ENCODE measurements around the gene SERP2. TPM values are rescaled to one million over a fixed set of nuclear protein-coding genes. Genes with fewer than 3 reads are reported as not detected.
A peak's percentile ranks its signal among the peaks of the same experiment; 100 is the strongest.

Gene SERP2
- total RNA-seq, 1 donor from 2014 or later: 1.8 TPM

DNA sequence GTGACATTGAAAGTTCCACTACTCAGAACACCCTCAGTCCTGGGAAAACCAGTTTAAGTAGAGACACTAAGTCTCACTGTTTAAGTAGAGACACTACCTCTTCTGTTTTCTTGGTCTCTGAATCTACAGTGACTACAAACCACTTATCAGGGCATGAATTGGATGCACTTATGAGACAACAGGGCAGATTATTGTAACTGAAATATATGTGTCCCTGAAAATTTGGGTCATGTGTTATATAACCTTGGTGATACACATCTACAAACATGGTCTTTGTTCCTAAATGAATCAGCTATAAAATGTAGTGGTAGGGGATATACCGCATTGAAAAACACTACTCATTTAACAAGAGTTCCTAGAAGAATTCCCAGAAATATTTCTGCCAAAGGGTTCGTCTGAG lies 55.7 kb downstream of the SERP2 start:
- Mint-ChIP-seq H3K9me3 (ENCODE audit: unreplicated experiment) (no peaks in the 10 kb centered on the region), H3K27me3 (ENCODE audit: unreplicated experiment) (peaks cover 2% of the 10 kb centered on the region), H3K4me1 (ENCODE audit: unreplicated experiment) (peaks cover 14% of the 10 kb centered on the region), H3K36me3 (ENCODE audit: low read depth, unreplicated experiment) (no peaks in the 10 kb centered on the region), H3K27ac (ENCODE audit: unreplicated experiment) (no peak overlapping the region), H3K4me3 (ENCODE audit: unreplicated experiment) (no peak overlapping the region)
- no peak for DNase-seq (ENCODE audit: low spot score)
- TF ChIP-seq CTCF (IDR thresholded peaks at IDR 0.05; ENCODE audit: unreplicated experiment): no peak

DNA sequence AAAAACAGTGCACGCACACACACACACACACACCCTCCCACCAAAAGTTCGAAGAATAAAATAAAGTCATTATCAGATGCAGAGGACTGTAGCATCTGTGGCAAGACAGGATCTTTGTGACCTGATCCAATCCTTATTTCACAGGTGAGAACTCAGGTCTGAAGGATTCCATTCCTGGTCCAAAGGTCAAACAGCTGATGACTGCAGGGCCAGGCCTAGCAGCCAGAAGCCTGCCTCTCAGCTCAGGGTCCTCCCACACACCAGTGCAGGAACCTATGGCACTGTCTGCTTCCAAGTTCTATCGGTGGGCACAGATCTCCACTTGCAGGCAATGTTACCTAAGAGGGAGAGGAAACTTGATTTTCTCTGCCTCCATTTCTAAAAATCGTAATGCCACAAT lies 57.5 kb downstream of the SERP2 start:
- H3K27ac Mint-ChIP-seq (ENCODE audit: unreplicated experiment): no peak overlapping the region
- no peak for DNase-seq (ENCODE audit: low spot score)

GRCh38 chr13:44432650-44433049 lies 59.0 kb downstream of the SERP2 start:
- Mint-ChIP-seq H3K36me3 (ENCODE audit: low read depth, unreplicated experiment) (peaks cover 5% of the 10 kb centered on the region), H3K4me3 (ENCODE audit: unreplicated experiment) (no peak overlapping the region), H3K9me3 (ENCODE audit: unreplicated experiment) (no peaks in the 10 kb centered on the region), H3K4me1 (ENCODE audit: unreplicated experiment) (peaks cover 10% of the 10 kb centered on the region), H3K27ac (ENCODE audit: unreplicated experiment) (no peak overlapping the region), H3K27me3 (ENCODE audit: unreplicated experiment) (peaks cover 6% of the 10 kb centered on the region)
- TF ChIP-seq CTCF (IDR thresholded peaks at IDR 0.05; ENCODE audit: unreplicated experiment): no peak
- DNase-seq (ENCODE audit: low spot score): no peak

More for the DNA sequence above, 57.5 kb downstream of the SERP2 start:
- Mint-ChIP-seq H3K4me3 (ENCODE audit: unreplicated experiment) (no peak overlapping the region), H3K9me3 (ENCODE audit: unreplicated experiment) (no peaks in the 10 kb centered on the region), H3K4me1 (ENCODE audit: unreplicated experiment) (peaks cover 10% of the 10 kb centered on the region), H3K27me3 (ENCODE audit: unreplicated experiment) (peaks cover 6% of the 10 kb centered on the region), H3K36me3 (ENCODE audit: low read depth, unreplicated experiment) (peaks cover 5% of the 10 kb centered on the region)
- no peak for TF ChIP-seq CTCF (IDR thresholded peaks at IDR 0.05; ENCODE audit: unreplicated experiment)

DNA sequence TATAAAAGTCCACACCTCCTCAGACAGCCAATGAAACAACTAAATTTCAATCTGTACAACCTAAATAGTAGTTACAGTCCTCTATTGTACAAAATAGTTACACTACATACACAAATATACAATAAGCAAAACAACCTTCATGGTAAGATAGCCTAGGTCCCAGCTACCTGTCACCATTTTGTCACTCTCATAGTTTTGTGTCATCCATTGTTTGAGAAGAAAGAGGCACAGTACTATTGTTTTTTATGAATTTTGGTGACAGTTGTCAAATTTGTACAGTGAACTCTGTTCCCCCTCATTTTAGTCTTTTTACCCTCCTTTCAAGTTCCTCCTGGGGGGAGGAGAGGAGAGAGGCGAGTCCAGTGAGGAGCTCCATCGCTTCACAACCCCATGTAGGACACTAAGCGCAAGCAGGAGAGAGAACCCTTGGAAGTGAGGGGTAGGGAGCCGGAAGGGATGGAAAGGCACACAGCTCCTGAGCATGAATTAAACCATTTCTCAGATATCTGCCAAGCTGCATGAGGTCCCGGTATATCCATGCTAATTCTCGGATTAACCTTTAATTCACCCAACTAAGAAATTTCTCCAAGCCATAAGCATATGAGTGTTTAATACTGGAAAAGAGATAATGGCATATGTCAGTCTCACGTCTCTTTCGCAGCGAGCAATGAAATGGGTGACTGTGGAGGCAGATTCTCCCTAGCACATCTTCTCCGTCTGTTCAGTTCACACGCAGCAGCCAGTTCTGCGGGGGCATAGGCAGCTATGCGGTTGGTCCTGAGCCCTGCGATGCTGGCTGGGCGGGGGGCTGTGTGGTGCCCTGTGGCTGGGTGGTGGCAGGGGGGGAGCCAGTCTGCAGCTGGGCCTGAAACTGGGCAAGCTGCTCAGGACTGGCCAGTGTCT lies 60.5 kb downstream of the SERP2 start:
- peaks cover 10% of the 10 kb centered on the region for H3K4me1 Mint-ChIP-seq (ENCODE audit: unreplicated experiment)
- H3K36me3 Mint-ChIP-seq (ENCODE audit: low read depth, unreplicated experiment): peaks cover 5% of the 10 kb centered on the region
- no peaks in the 10 kb centered on the region for H3K9me3 Mint-ChIP-seq (ENCODE audit: unreplicated experiment)
- TF ChIP-seq CTCF (IDR thresholded peaks at IDR 0.05; ENCODE audit: unreplicated experiment): no peak
- peak overlapping the region; percentile 67 for H3K27ac Mint-ChIP-seq (ENCODE audit: unreplicated experiment)
- peaks cover 6% of the 10 kb centered on the region for H3K27me3 Mint-ChIP-seq (ENCODE audit: unreplicated experiment)
- DNase-seq (ENCODE audit: low spot score): no peak
- peak overlapping the region; percentile 53 for H3K4me3 Mint-ChIP-seq (ENCODE audit: unreplicated experiment)

DNA sequence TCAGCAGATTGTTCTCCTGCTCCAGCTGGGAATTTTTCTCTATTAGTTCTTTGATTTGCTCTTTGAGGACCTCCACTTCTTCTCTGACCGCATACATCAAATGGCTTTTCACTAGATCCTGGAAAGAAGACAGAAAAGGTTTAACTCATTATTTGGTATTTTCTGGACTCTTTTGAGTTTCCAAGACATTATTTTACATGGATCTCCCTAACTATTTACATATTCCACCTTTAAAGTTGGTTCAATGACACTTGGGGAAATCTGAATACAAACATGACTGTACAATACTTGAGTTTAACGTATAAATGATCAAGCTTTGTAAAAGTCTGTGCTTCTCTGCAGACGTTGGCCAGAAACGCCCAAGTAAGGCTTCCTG lies 61.1 kb downstream of the SERP2 start:
- peaks cover 6% of the 10 kb centered on the region for H3K27me3 Mint-ChIP-seq (ENCODE audit: unreplicated experiment)
- H3K4me1 Mint-ChIP-seq (ENCODE audit: unreplicated experiment): peaks cover 17% of the 10 kb centered on the region
- peak overlapping the region; percentile 53 for H3K4me3 Mint-ChIP-seq (ENCODE audit: unreplicated experiment)
- H3K36me3 Mint-ChIP-seq (ENCODE audit: low read depth, unreplicated experiment): peaks cover 5% of the 10 kb centered on the region
- no peak for DNase-seq (ENCODE audit: low spot score)
- TF ChIP-seq CTCF (IDR thresholded peaks at IDR 0.05; ENCODE audit: unreplicated experiment): no peak
- no peaks in the 10 kb centered on the region for H3K9me3 Mint-ChIP-seq (ENCODE audit: unreplicated experiment)
- peak overlapping the region; percentile 67 for H3K27ac Mint-ChIP-seq (ENCODE audit: unreplicated experiment)

Measured in endothelial cell (in vitro differentiated cells).